HepG2 (cell line): ENCODE data around the gene SMLR1. TPM values are rescaled to one million over a fixed set of nuclear protein-coding genes. Genes with fewer than 3 reads are reported as not detected.

Source experiments
- AHDC1 ChIP-seq: sonication (generic); formaldehyde crosslinking; IDR thresholded peaks from 2 replicates; pipeline ENCODE4 v1.5.1; 2020; ENCODE audit warnings: mild to moderate bottlenecking, missing genetic modification reagents, borderline replicate concordance
- BHLHE40 ChIP-seq: IDR thresholded peaks from 2 replicates; pipeline ENCODE4 v1.6.1; 2011; ENCODE audit warnings: low read length, improper control_type of control experiment
- CEBPB ChIP-seq: IDR thresholded peaks from 2 replicates; pipeline ENCODE4 v1.6.1; 2011; ENCODE audit warnings: low read depth, low read length, improper control_type of control experiment, borderline replicate concordance
- HDAC1 ChIP-seq: sonication (generic); formaldehyde crosslinking; IDR thresholded peaks from 2 replicates; pipeline ENCODE4 v1.5.1; 2020; ENCODE audit warnings: mild to moderate bottlenecking, missing genetic modification reagents
- JUND ChIP-seq: sonication (generic); formaldehyde crosslinking; IDR thresholded peaks from 2 replicates; pipeline ENCODE4 v1.8.0; 2022; ENCODE audit warnings: mild to moderate bottlenecking, missing genetic modification reagents
- MAFK ChIP-seq, 2 experiments: IDR thresholded peaks in 1 of 2; conservative IDR thresholded peaks in 1 of 2; 2 replicates each; pipeline ENCODE4 v1.6.1; 2011; ENCODE audit warnings: improper control_type of control experiment in 2 of 2, low read length in 2 of 2
- PRPF4 ChIP-seq: fragments of 200-400 bp; formaldehyde crosslinking; IDR thresholded peaks from 2 replicates; pipeline ENCODE4 v1.6.1; 2016; ENCODE audit warnings: low read length, low read depth; ENCODE audit not compliant: poor library complexity, severe bottlenecking
- RFXAP ChIP-seq: sonication (generic); formaldehyde crosslinking; IDR thresholded peaks from 2 replicates; pipeline ENCODE4 v1.4.0; 2020; ENCODE audit warnings: missing genetic modification reagents, borderline replicate concordance
- SMAD9 ChIP-seq: sonication (generic); formaldehyde crosslinking; IDR thresholded peaks from 2 replicates; pipeline ENCODE4 v1.5.1; 2020; ENCODE audit warnings: mild to moderate bottlenecking, missing genetic modification reagents
- XRCC5 ChIP-seq: fragments of 200-400 bp; formaldehyde crosslinking; optimal IDR thresholded peaks from 2 replicates; pipeline ENCODE3; 2017; ENCODE audit warnings: mild to moderate bottlenecking, low read length
- ZEB1 ChIP-seq: IDR thresholded peaks from 2 replicates; pipeline ENCODE4 v1.6.1; 2012; ENCODE audit warnings: mild to moderate bottlenecking, low read depth, inconsistent platforms; ENCODE audit not compliant: insufficient replicate concordance
- ZFP36L1 ChIP-seq: sonication (generic); formaldehyde crosslinking; IDR thresholded peaks from 2 replicates; pipeline ENCODE4 v1.8.0; 2022; ENCODE audit warnings: mild to moderate bottlenecking, missing genetic modification reagents, moderate library complexity
- ZNF280B ChIP-seq: sonication (generic); formaldehyde crosslinking; IDR thresholded peaks from 2 replicates; pipeline ENCODE4 v1.5.0; 2020; ENCODE audit warnings: missing genetic modification reagents, mild to moderate bottlenecking, borderline replicate concordance
- ZNF34 ChIP-seq: sonication (generic); formaldehyde crosslinking; IDR thresholded peaks from 2 replicates; pipeline ENCODE4 v1.4.0; 2020; ENCODE audit warnings: mild to moderate bottlenecking, missing genetic modification reagents, borderline replicate concordance
- ZNF431 ChIP-seq: sonication (generic); formaldehyde crosslinking; IDR thresholded peaks from 2 replicates; pipeline ENCODE4 v1.9.0; 2022; ENCODE audit warnings: missing genetic modification reagents, low read depth, mild to moderate bottlenecking, borderline replicate concordance
- ZNF468 ChIP-seq: sonication (generic); formaldehyde crosslinking; IDR thresholded peaks from 2 replicates; pipeline ENCODE4 v1.8.0; 2022; ENCODE audit warnings: mild to moderate bottlenecking, moderate library complexity, missing genetic modification reagents
- ZNF547 ChIP-seq: sonication (generic); formaldehyde crosslinking; IDR thresholded peaks from 2 replicates; pipeline ENCODE4 v1.5.1; 2020; ENCODE audit warnings: mild to moderate bottlenecking, missing genetic modification reagents
- polyA plus RNA-seq, 8 experiments: library from polyadenylated mRNA; depleted of rRNA in 3 of 8; stranded (reverse) in 7 of 8; unstranded in 1 of 8; fragments of >200 nt; fragmentation: Illumina TruSeq in 4 of 8; extraction: Trizol in 4 of 8; gene quantifications; 2 replicates each; pipeline versions ENCODE4 v1.2.1 to v1.2.3, GENCODE V29; 2011 to 2016; ENCODE audit warnings: low read depth in 4 of 8, missing spikeins in 1 of 8, mixed read lengths in 1 of 8; ENCODE audit not compliant: insufficient read depth in 1 of 8
- total RNA-seq, 5 experiments: library from RNA; depleted of rRNA; stranded (reverse); fragments of >200 nt; fragmentation: Illumina TruSeq; extraction: Trizol; gene quantifications; 2 replicates each; pipeline ENCODE4 v1.2.3, GENCODE V29; 2016; ENCODE audit warnings: low read depth in 1 of 5
- TF ChIP-seq, protein P1 (sequence below): sonication (generic); formaldehyde crosslinking; IDR thresholded peaks from 2 replicates; pipeline ENCODE4 v1.5.1; 2020; ENCODE audit warnings: missing genetic modification reagents, mild to moderate bottlenecking, borderline replicate concordance

The SMLR1 gene
- total and polyA plus RNA-seq, 2 of the 13 experiments (the other 11 are each of a cell fraction or from before 2014, with no cell fraction given) = 41.8 to 104 TPM

DNA sequence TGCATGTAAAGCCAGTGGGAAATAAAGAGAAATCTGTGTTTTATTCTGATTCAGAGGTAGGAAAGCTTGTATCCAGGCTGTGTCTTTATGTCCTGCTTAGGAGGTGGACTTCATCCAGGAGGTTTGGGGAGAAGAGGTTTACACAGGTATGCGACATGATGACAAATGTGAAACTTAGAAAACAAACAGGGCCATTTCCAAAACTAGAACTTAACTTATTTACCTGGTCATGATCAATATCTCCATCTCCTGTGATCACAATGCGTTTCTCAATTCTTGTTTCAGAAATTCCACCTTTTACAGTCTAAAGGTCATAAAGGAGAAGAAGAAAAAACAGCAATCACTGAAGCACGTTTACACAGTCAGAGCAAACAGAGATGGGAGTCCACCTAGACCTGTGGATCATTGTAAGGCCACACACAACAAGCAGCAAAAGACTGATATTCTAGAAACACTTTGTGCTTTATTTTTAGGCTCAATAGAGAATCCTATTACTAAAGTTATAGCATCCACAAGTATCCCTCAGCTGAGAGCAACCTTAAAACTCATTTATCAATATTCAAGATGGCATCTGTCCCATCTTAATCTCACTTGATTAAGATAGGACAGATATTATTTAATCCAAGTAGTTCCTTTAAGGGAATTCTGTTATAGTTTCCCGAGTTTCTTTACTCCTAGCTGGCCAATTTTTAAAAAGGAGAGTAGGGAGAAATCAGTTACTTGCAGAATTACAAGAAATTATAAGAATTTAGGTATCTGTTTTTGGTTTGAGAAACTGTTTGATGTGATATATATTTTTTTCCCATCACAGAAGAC is 36.4 kb downstream of the SMLR1 start (continued):
- TF ChIP-seq AHDC1 (CRISPR knock-in tag) (peak; percentile 100), JUND (CRISPR knock-in tag) (peak; percentile 75), HDAC1 (CRISPR knock-in tag) (peak; percentile 99), SMAD9 (no peak), XRCC5 (no peak), ZFP36L1 (CRISPR knock-in tag) (peak; percentile 79; the same call in 1 of the 2 replicates), ZEB1 (peak; percentile 100), ZNF547 (no peak; the same call in 1 of the 2 replicates), RFXAP (CRISPR knock-in tag) (0 out of 2 replicates have a peak, but pooled peaks have one; percentile 70), ZNF431 (peak; percentile 80; the same call in 1 of the 2 replicates), ZNF280B (no peak), PRPF4 (no peak), MAFK (conservative IDR thresholded peaks at IDR 0.05 in 1 of 2, IDR thresholded peaks at IDR 0.05 in 1 of 2; ENCODE audit: low read length in 2 of 2) (no peak), BHLHE40 (peak; percentile 85), ZNF34 (CRISPR knock-in tag) (no peak), ZNF468 (CRISPR knock-in tag) (no peak), CEBPB (peak; percentile 83; the same call in 1 of the 2 replicates)
- TF ChIP-seq, protein P1, sequence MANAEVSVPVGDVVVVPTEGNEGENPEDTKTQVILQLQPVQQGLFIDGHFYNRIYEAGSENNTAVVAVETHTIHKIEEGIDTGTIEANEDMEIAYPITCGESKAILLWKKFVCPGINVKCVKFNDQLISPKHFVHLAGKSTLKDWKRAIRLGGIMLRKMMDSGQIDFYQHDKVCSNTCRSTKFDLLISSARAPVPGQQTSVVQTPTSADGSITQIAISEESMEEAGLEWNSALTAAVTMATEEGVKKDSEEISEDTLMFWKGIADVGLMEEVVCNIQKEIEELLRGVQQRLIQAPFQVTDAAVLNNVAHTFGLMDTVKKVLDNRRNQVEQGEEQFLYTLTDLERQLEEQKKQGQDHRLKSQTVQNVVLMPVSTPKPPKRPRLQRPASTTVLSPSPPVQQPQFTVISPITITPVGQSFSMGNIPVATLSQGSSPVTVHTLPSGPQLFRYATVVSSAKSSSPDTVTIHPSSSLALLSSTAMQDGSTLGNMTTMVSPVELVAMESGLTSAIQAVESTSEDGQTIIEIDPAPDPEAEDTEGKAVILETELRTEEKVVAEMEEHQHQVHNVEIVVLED = no peak
